ENCODE data around the gene CNTN5. TPM values are rescaled to one million over a fixed set of nuclear protein-coding genes. Genes with fewer than 3 reads are reported as not detected.

The CNTN5 gene
- total RNA-seq, 4 donors from 2014 or later, result 0.12 TPM; not detected in 3

DNA sequence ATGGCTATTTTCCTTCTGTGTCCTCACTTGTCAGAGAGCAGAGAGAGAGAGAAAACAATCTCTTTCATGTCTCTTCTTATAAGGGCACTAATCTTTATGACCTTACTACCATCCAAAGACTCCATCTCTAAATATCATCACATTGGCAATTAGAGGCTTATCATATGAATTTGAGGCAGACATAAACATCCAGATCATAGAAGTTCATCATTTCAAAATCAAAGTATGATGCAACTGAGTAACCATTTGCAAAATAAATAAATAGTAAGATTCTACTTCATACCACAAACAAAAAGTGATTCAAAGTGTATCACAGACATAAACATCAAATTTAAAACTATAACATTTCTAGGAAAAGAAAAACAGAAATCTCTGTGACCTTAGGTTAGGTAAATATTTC, 1161.6 kb downstream of the CNTN5 start:
- TF ChIP-seq, protein P1, sequence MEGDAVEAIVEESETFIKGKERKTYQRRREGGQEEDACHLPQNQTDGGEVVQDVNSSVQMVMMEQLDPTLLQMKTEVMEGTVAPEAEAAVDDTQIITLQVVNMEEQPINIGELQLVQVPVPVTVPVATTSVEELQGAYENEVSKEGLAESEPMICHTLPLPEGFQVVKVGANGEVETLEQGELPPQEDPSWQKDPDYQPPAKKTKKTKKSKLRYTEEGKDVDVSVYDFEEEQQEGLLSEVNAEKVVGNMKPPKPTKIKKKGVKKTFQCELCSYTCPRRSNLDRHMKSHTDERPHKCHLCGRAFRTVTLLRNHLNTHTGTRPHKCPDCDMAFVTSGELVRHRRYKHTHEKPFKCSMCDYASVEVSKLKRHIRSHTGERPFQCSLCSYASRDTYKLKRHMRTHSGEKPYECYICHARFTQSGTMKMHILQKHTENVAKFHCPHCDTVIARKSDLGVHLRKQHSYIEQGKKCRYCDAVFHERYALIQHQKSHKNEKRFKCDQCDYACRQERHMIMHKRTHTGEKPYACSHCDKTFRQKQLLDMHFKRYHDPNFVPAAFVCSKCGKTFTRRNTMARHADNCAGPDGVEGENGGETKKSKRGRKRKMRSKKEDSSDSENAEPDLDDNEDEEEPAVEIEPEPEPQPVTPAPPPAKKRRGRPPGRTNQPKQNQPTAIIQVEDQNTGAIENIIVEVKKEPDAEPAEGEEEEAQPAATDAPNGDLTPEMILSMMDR (IDR thresholded peaks at IDR 0.05), result no peak
- TF ChIP-seq POLR2A (IDR thresholded peaks at IDR 0.05), result no peak
- intact Hi-C loops (cut with DNase I), result no loop called here
- Histone ChIP-seq H3K27ac (no peak overlapping the region), H3K36me3 (no peaks in the 10 kb centered on the region), H3K4me3 (no peak overlapping the region), H3K4me1 (no peaks in the 10 kb centered on the region), H3K27me3 (no peaks in the 10 kb centered on the region), H3K9me3 (no peaks in the 10 kb centered on the region)
- no peak for DNase-seq

DNA sequence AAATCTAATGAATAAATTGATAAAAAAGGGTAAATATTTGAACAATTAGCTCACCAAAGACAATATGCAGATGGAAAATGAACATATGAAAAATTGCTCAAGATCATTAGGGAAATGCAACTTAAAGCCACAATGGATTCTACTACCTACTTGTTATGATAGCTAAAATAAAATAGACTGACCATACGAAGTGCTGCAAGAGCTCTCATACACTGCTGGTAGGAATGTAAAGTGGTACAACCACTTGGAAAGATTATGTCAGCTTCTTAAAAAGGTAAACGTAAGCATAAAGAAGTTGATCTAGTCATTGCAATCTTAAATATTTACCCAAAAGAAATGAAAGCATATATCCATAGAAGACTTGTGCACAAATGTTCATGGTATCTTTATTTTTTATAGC, 1162.2 kb downstream of the CNTN5 start:
- H3K4me1 ChIP-seq, result no peaks in the 10 kb centered on the region
- no peaks in the 10 kb centered on the region for H3K9me3 ChIP-seq
- intact Hi-C loops (cut with DNase I), result no loop called here
- DNase-seq, result no peak
- H3K27me3 ChIP-seq, result no peaks in the 10 kb centered on the region
- 47 to 59% methylated on average over 2 of the region's 2 CpGs for WGBS, 2 donors
- TF ChIP-seq, protein P1 (IDR thresholded peaks at IDR 0.05), result no peak
- TF ChIP-seq POLR2A (IDR thresholded peaks at IDR 0.05), result no peak
- H3K27ac ChIP-seq, result no peak overlapping the region
- no peaks in the 10 kb centered on the region for H3K36me3 ChIP-seq
- no peak overlapping the region for H3K4me3 ChIP-seq

DNA sequence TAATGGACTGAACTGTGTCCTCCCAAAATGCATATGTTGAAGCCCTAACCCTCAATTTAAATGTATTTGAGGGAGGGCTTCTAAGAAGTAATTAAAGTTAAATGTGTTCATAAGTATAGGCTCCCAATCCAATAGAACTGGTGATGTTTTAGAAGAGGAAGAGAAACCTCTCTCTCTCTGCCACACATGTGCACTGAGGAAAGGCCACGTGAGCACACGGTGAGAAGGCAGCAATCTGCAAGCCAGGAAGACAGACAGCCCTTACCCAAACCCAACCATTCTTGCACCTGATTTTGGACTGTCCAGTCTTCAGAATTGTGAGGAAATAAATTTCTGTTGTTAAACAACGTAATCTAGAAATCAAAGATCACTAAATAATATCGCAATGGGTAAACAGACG, 1164.8 kb downstream of the CNTN5 start:
- no peak overlapping the region for H3K27ac ChIP-seq
- no peak overlapping the region for H3K4me3 ChIP-seq
- no peaks in the 10 kb centered on the region for H3K36me3 ChIP-seq
- intact Hi-C loops (cut with DNase I), result no loop called here
- DNase-seq, result no peak
- TF ChIP-seq, protein P1 (IDR thresholded peaks at IDR 0.05), result no peak
- TF ChIP-seq POLR2A (IDR thresholded peaks at IDR 0.05), result no peak
- H3K27me3 ChIP-seq, result no peaks in the 10 kb centered on the region
- no peaks in the 10 kb centered on the region for H3K4me1 ChIP-seq
- 83 to 88% methylated on average over 5 of the region's 5 CpGs for WGBS, 2 donors
- H3K9me3 ChIP-seq, result no peaks in the 10 kb centered on the region

DNA sequence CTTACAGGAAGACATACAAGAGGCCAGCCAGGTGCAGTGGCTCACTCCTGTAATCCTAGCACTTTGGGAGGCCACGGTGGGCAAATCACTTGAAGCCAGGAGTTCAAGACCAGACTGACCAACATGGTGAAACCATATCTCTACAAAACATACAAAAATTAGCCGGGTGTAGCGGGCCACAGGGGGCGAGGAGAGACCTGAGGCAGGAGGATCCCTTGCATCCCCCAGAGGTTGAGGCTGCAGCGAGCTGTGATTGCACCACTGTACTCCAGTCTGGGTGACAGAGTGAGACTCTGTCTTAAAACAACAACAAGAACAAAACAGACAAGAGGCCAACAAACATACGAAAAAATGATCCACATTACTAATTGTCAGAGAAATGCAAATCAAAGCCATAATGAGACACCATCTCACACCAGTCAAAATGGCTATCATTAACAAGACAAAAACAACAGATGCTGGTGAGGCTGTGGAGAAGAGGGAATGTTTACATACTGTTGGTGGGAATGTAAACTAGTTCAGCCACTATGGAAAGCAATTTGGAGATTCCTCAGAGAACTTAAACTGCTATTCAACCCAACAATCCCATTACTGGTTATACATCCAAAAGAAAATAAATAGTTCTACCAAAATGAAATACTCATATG, 1167.5 kb downstream of the CNTN5 start:
- H3K27ac ChIP-seq, result no peak overlapping the region
- DNase-seq, result no peak
- TF ChIP-seq, protein P1 (IDR thresholded peaks at IDR 0.05), result no peak
- H3K27me3 ChIP-seq, result no peaks in the 10 kb centered on the region
- no peaks in the 10 kb centered on the region for H3K4me1 ChIP-seq
- no peaks in the 10 kb centered on the region for H3K36me3 ChIP-seq
- WGBS, 2 donors, result 83 to 87% methylated on average over 6 of the region's 6 CpGs
- no peak overlapping the region for H3K4me3 ChIP-seq
- no peaks in the 10 kb centered on the region for H3K9me3 ChIP-seq
- intact Hi-C loops (cut with DNase I), result no loop called here

- Histone ChIP-seq H3K27ac (no peak overlapping the region), H3K9me3 (no peaks in the 10 kb centered on the region), H3K4me3 (no peak overlapping the region), H3K4me1 (no peaks in the 10 kb centered on the region), H3K36me3 (no peaks in the 10 kb centered on the region), H3K27me3 (no peaks in the 10 kb centered on the region)
- 63 to 69% methylated on average over 3 of the region's 3 CpGs for WGBS, 2 donors
- TF ChIP-seq, protein P1 (IDR thresholded peaks at IDR 0.05), result no peak
- TF ChIP-seq POLR2A (IDR thresholded peaks at IDR 0.05), result no peak
- no peak for DNase-seq
- intact Hi-C loops (cut with DNase I), result no loop called here
Observed at GRCh38 chr11:100190395-100190794, 1169.6 kb downstream of the CNTN5 start.

All from esophagus squamous epithelium (tissue), 5 donors.